H1 (cell line): ENCODE results near the gene OBSCN.
A peak's percentile ranks its signal among the peaks of the same experiment; 100 is the strongest.

Experiments used
- CEBPB ChIP-seq: IDR thresholded peaks from 2 replicates; pipeline ENCODE4 v1.6.1; 2012; ENCODE audit warnings: low read depth, low read length
- EP300 ChIP-seq, 2 experiments: IDR thresholded peaks; 1 replicate in 1 of 2; 2 replicates in 1 of 2; pipeline ENCODE4 v1.6.1; 2011 to 2012; ENCODE audit warnings: low read depth in 2 of 2, low read length in 2 of 2, mild to moderate bottlenecking in 2 of 2, borderline replicate concordance in 1 of 2, inconsistent platforms in 1 of 2, moderate library complexity in 1 of 2
- EZH2 ChIP-seq: fragments of 200-600 bp; sonication (generic); IDR thresholded peaks from 2 replicates; pipeline ENCODE4 v1.7.1; 2012; ENCODE audit warnings: low read depth, mild to moderate bottlenecking, moderate library complexity, low read length, inconsistent platforms; ENCODE audit not compliant: severe bottlenecking
- GABPA ChIP-seq: IDR thresholded peaks from 2 replicates; pipeline ENCODE4 v1.6.1; 2011; ENCODE audit warnings: mild to moderate bottlenecking, low read length, moderate library complexity, borderline replicate concordance; ENCODE audit not compliant: insufficient read depth
- KDM4A ChIP-seq: IDR thresholded peaks from one replicate; pipeline ENCODE4 v1.7.1; 2012; ENCODE audit warnings: low read depth, mild to moderate bottlenecking, moderate library complexity, low read length, inconsistent platforms; ENCODE audit not compliant: severe bottlenecking
- POLR2AphosphoS5 ChIP-seq: IDR thresholded peaks from 2 replicates; pipeline ENCODE4 v1.6.1; 2011; ENCODE audit warnings: low read depth, low read length
- RAD21 ChIP-seq, 2 experiments: IDR thresholded peaks in 1 of 2; conservative IDR thresholded peaks in 1 of 2; 2 replicates each; pipeline ENCODE4 v1.6.1; 2011; ENCODE audit warnings: low read depth in 2 of 2, low read length in 2 of 2, improper control_type of control experiment in 1 of 2, inconsistent platforms in 1 of 2, mild to moderate bottlenecking in 1 of 2, moderate library complexity in 1 of 2
- SIN3A ChIP-seq, 2 experiments: IDR thresholded peaks in 1 of 2; conservative IDR thresholded peaks in 1 of 2; 2 replicates each; pipeline ENCODE4 v1.6.1; 2011 to 2012; ENCODE audit warnings: low read length in 2 of 2, improper control_type of control experiment in 1 of 2, low read depth in 1 of 2, mild to moderate bottlenecking in 1 of 2
- SUZ12 ChIP-seq: fragments of 200-600 bp; sonication (generic); IDR thresholded peaks from 2 replicates; pipeline ENCODE4 v1.6.1; 2012; ENCODE audit warnings: mild to moderate bottlenecking, inconsistent platforms, low read length, moderate library complexity, mixed read lengths
- TF ChIP-seq, protein P1 (sequence below), 3 experiments: IDR thresholded peaks; 1 replicate in 2 of 3; 2 replicates in 1 of 3; pipeline versions ENCODE4 v1.5.1 to v1.6.1; 2011; ENCODE audit warnings: low read length in 3 of 3, mild to moderate bottlenecking in 3 of 3, inconsistent platforms in 2 of 3, low read depth in 1 of 3, moderate library complexity in 1 of 3; ENCODE audit not compliant: insufficient read depth in 1 of 3; ENCODE audit errors: control extremely low read depth in 1 of 3

GRCh38 chr1:228212415-228212965, 4.6 kb downstream of the OBSCN start:
- TF ChIP-seq, protein P1, sequence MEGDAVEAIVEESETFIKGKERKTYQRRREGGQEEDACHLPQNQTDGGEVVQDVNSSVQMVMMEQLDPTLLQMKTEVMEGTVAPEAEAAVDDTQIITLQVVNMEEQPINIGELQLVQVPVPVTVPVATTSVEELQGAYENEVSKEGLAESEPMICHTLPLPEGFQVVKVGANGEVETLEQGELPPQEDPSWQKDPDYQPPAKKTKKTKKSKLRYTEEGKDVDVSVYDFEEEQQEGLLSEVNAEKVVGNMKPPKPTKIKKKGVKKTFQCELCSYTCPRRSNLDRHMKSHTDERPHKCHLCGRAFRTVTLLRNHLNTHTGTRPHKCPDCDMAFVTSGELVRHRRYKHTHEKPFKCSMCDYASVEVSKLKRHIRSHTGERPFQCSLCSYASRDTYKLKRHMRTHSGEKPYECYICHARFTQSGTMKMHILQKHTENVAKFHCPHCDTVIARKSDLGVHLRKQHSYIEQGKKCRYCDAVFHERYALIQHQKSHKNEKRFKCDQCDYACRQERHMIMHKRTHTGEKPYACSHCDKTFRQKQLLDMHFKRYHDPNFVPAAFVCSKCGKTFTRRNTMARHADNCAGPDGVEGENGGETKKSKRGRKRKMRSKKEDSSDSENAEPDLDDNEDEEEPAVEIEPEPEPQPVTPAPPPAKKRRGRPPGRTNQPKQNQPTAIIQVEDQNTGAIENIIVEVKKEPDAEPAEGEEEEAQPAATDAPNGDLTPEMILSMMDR (IDR thresholded peaks at IDR 0.05; ENCODE audit: control extremely low read depth in 1 of 3, insufficient read depth in 1 of 3, low read depth in 1 of 3, low read length in 3 of 3): no peak
- TF ChIP-seq RAD21 (IDR thresholded peaks at IDR 0.05 in 1 of 2, conservative IDR thresholded peaks at IDR 0.05 in 1 of 2; ENCODE audit: low read depth in 2 of 2, low read length in 2 of 2): no peak
- peak; percentile 57; the same call in 1 of the 2 replicates for TF ChIP-seq SUZ12
- no peak for TF ChIP-seq CEBPB
- TF ChIP-seq GABPA: no peak; the same call in 1 of the 2 replicates
- TF ChIP-seq SIN3A (conservative IDR thresholded peaks at IDR 0.05 in 1 of 2, IDR thresholded peaks at IDR 0.05 in 1 of 2; ENCODE audit: low read depth in 1 of 2, low read length in 2 of 2): no peak
- TF ChIP-seq EZH2: no peak
- TF ChIP-seq EP300 (IDR thresholded peaks at IDR 0.05; ENCODE audit: borderline replicate concordance in 1 of 2, low read depth in 2 of 2, low read length in 2 of 2): no peak
- TF ChIP-seq KDM4A: peak; percentile 99
- TF ChIP-seq POLR2AphosphoS5: no peak
